HCEC 1CT (cell line): Measurements from ENCODE around the gene PIGW.
"Not testable (repeated sequence)": the region's sequence is repeated elsewhere in the genome, so short reads cannot be mapped to it uniquely, and the experiment has no call there.

Experiments used
- DNase-seq: peaks from one replicate; pipeline ENCODE4 v3.0.0-alpha.2; 2017

The PIGW gene

GRCh38 chr17:36534840-36535668 lies at the start of gene PIGW, which contains the start of gene MYO19:
PIGW (plus strand) TSS chr17:36534987; CDS start chr17:36537102, 2,115 bp downstream.
MYO19 (minus strand) TSS chr17:36534868; CDS start chr17:36532538, 2,330 bp downstream.
- DNase-seq, result peak; percentile 92

GRCh38 chr17:36485027-36485426 lies 49.8 kb upstream of the PIGW start:
- no peak for DNase-seq

GRCh38 chr17:36485805-36486203 lies 49.0 kb upstream of the PIGW start:
- DNase-seq, result no peak

GRCh38 chr17:36486204-36487194 lies 48.3 kb upstream of the PIGW start, which contains the start of gene ZNHIT3:
ZNHIT3 (plus strand) TSS chr17:36486681; CDS start chr17:36486700, 19 bp downstream.
- peak; percentile 93 for DNase-seq

- no peak for DNase-seq
These were observed 40.8 kb upstream of the PIGW start for GRCh38 chr17:36493956-36494355.

- no peak for DNase-seq
These were observed 40.1 kb upstream of the PIGW start for GRCh38 chr17:36494674-36495073.

- DNase-seq, result no peak
These were observed 39.7 kb upstream of the PIGW start for GRCh38 chr17:36495076-36495578.

GRCh38 chr17:36496018-36496789 lies 38.6 kb upstream of the PIGW start:
- no peak for DNase-seq

- DNase-seq, result no peak
These were observed 36.6 kb upstream of the PIGW start for GRCh38 chr17:36498155-36498554.

GRCh38 chr17:36498560-36499300 lies 36.1 kb upstream of the PIGW start:
- no peak for DNase-seq

- no peak for DNase-seq
These were observed 34.0 kb upstream of the PIGW start for GRCh38 chr17:36500745-36501225.

GRCh38 chr17:36501351-36501750 lies 33.4 kb upstream of the PIGW start:
- DNase-seq, result no peak

GRCh38 chr17:36501963-36502362 lies 32.8 kb upstream of the PIGW start:
- DNase-seq, result no peak

GRCh38 chr17:36503456-36504155 lies 31.2 kb upstream of the PIGW start:
- no peak for DNase-seq

- DNase-seq, result no peak
These were observed 30.6 kb upstream of the PIGW start for GRCh38 chr17:36504156-36504545.

GRCh38 chr17:36505171-36505570 lies 29.6 kb upstream of the PIGW start:
- no peak for DNase-seq

GRCh38 chr17:36506249-36506826 lies 28.4 kb upstream of the PIGW start:
- DNase-seq, result no peak

- no peak for DNase-seq
These were observed 28.0 kb upstream of the PIGW start for GRCh38 chr17:36506831-36507230.

- no peak for DNase-seq
These were observed 27.5 kb upstream of the PIGW start for GRCh38 chr17:36507266-36507665.

GRCh38 chr17:36508439-36508838 lies 26.3 kb upstream of the PIGW start:
- not testable (repeated sequence) for DNase-seq
